IPS DF 4.7 (cell line): Measurements from ENCODE around the gene SULF2.
A peak's percentile ranks its signal among the peaks of the same experiment; 100 is the strongest.

ENCODE experiments used
- DNase-seq: peaks from one replicate; pipeline ENCODE4 v3.0.0-alpha.2; 2013; ENCODE audit warnings: low spot score; ENCODE audit errors: extremely low read depth

SULF2 gene

GRCh38 chr20:47737923-47738322, 47.4 kb downstream of the SULF2 start:
- no peak for DNase-seq

GRCh38 chr20:47736570-47737152, 48.6 kb downstream of the SULF2 start:
- no peak for DNase-seq

GRCh38 chr20:47735412-47736400, 49.6 kb downstream of the SULF2 start:
- DNase-seq = no peak

GRCh38 chr20:47734870-47735269, 50.4 kb downstream of the SULF2 start:
- DNase-seq = no peak

GRCh38 chr20:47733892-47734291, 51.4 kb downstream of the SULF2 start:
- DNase-seq = no peak

- DNase-seq = no peak
Observed at GRCh38 chr20:47730744-47731143, 54.5 kb downstream of the SULF2 start.

GRCh38 chr20:47729472-47729871, 55.8 kb downstream of the SULF2 start:
- DNase-seq = no peak

- no peak for DNase-seq
Observed at GRCh38 chr20:47727909-47728361, 57.3 kb downstream of the SULF2 start.

- no peak for DNase-seq
Observed at GRCh38 chr20:47727170-47727880, 58.0 kb downstream of the SULF2 start.

GRCh38 chr20:47726632-47727031, 58.6 kb downstream of the SULF2 start:
- no peak for DNase-seq

GRCh38 chr20:47725248-47725973, 59.9 kb downstream of the SULF2 start:
- DNase-seq = peak; percentile 89

GRCh38 chr20:47724910-47725247, 60.4 kb downstream of the SULF2 start:
- no peak for DNase-seq

GRCh38 chr20:47724396-47724795, 60.9 kb downstream of the SULF2 start:
- DNase-seq = no peak

GRCh38 chr20:47723322-47723721, 62.0 kb downstream of the SULF2 start:
- no peak for DNase-seq

GRCh38 chr20:47720636-47721427, 64.4 kb downstream of the SULF2 start:
- no peak for DNase-seq

GRCh38 chr20:47719625-47720024, 65.7 kb downstream of the SULF2 start:
- no peak for DNase-seq

GRCh38 chr20:47719211-47719610, 66.1 kb downstream of the SULF2 start:
- DNase-seq = no peak

GRCh38 chr20:47718398-47718797, 66.9 kb downstream of the SULF2 start:
- no peak for DNase-seq

GRCh38 chr20:47717421-47717820, 67.9 kb downstream of the SULF2 start:
- no peak for DNase-seq

- no peak for DNase-seq
Observed at GRCh38 chr20:47713878-47714450, 71.3 kb downstream of the SULF2 start.
